GM18861 (cell line): Measurements from ENCODE around the gene NOP16.

Experiments used
- ATAC-seq: cut with Tn5 transposase; IDR thresholded peaks from one replicate; pipeline ENCODE4 v1.9.1; 2021; ENCODE audit not compliant: unreplicated experiment

NOP16 gene

GRCh38 chr5:176388003-176388443 is 375 bp downstream of the NOP16 start:
- ATAC-seq = no peak

- no peak for ATAC-seq
These were observed 943 bp downstream of the NOP16 start for GRCh38 chr5:176387384-176387925.

- no peak for ATAC-seq
These were observed 1.9 kb downstream of the NOP16 start for GRCh38 chr5:176386491-176386890.

GRCh38 chr5:176384991-176385390 is 3.4 kb downstream of the NOP16 start:
- ATAC-seq = no peak

- no peak for ATAC-seq
These were observed 4.0 kb downstream of the NOP16 start for GRCh38 chr5:176384366-176384930.

- no peak for ATAC-seq
These were observed 4.4 kb downstream of the NOP16 start for GRCh38 chr5:176383961-176384360.

- ATAC-seq = no peak
These were observed 5.0 kb downstream of the NOP16 start for GRCh38 chr5:176383248-176383905.

- no peak for ATAC-seq
These were observed 5.7 kb downstream of the NOP16 start for GRCh38 chr5:176382721-176383120.

- no peak for ATAC-seq
These were observed 6.4 kb downstream of the NOP16 start for GRCh38 chr5:176381979-176382378.

- ATAC-seq = no peak
These were observed 7.0 kb downstream of the NOP16 start for GRCh38 chr5:176381423-176381822.

- no peak for ATAC-seq
These were observed 8.5 kb downstream of the NOP16 start for GRCh38 chr5:176379881-176380280.

- ATAC-seq = no peak
These were observed 15.1 kb downstream of the NOP16 start for GRCh38 chr5:176373100-176373818.

GRCh38 chr5:176371621-176372539 is 16.5 kb downstream of the NOP16 start:
- ATAC-seq = no peak

GRCh38 chr5:176369934-176370711 is 18.3 kb downstream of the NOP16 start:
- no peak for ATAC-seq

GRCh38 chr5:176368726-176369125 is 19.7 kb downstream of the NOP16 start:
- no peak for ATAC-seq

GRCh38 chr5:176366232-176366894 is 22.0 kb downstream of the NOP16 start:
- ATAC-seq = no peak

- ATAC-seq = no peak
These were observed 22.8 kb downstream of the NOP16 start, which contains the start of gene ARL10 for GRCh38 chr5:176365351-176366231. Gene ARL10, plus strand, starts transcription at chr5:176365487. Its CDS starts 77 bp downstream, at chr5:176365564.

GRCh38 chr5:176364765-176365350 is 23.5 kb downstream of the NOP16 start:
- no peak for ATAC-seq
